Adrenal gland (tissue), 12 donors: ENCODE data around the gene LGALS4. TPM values are rescaled to one million over a fixed set of nuclear protein-coding genes. Genes with fewer than 3 reads are reported as not detected.
"Not testable (repeated sequence)": the region's sequence is repeated elsewhere in the genome, so short reads cannot be mapped to it uniquely, and the experiment has no call there.

Experiments
- DNase-seq, 7 donors: peaks; one replicate each; pipeline ENCODE4 v3.0.0-alpha.2; 2019 to 2020
- H3K27ac ChIP-seq, 5 donors: fragments of 200-600 bp; sonication (generic) in 4 of 5; 1 replicate in 3 of 5; 2 replicates in 2 of 5; pipeline versions ENCODE4 v1.5.1 to v1.8.0; 2016 to 2020; ENCODE audit warnings: mild to moderate bottlenecking in 1 of 5
- H3K27me3 ChIP-seq: fragments of 200-600 bp; 2 replicates; pipeline ENCODE4 v1.8.0; 2021
- H3K36me3 ChIP-seq, 2 donors: fragments of 200-600 bp; replicated peaks in 1 of 2; 1 replicate in 1 of 2; 2 replicates in 1 of 2; pipeline versions ENCODE4 v1.5.1 to v1.8.0; 2018 to 2022
- H3K4me1 ChIP-seq, 2 donors: fragments of 200-600 bp; replicated peaks in 1 of 2; 1 replicate in 1 of 2; 2 replicates in 1 of 2; pipeline versions ENCODE4 v1.5.1 to v1.8.0; 2018 to 2021
- H3K4me3 ChIP-seq, 4 donors: fragments of 200-600 bp; sonication (generic) in 3 of 4; one replicate each; pipeline ENCODE4 v1.5.1; 2016 to 2018
- H3K9me3 ChIP-seq, 3 donors: fragments of 200-600 bp; sonication (generic) in 1 of 3; replicated peaks in 1 of 3; 1 replicate in 2 of 3; 2 replicates in 1 of 3; pipeline versions ENCODE4 v1.5.1 to v1.8.0; 2016 to 2021
- CTCF ChIP-seq, 6 experiments: fragments of 450-650 bp in 4 of 6; fragments of 200-600 bp in 2 of 6; sonication (generic) in 1 of 6; IDR thresholded peaks; 1 replicate in 5 of 6; 2 replicates in 1 of 6; pipeline versions ENCODE4 v1.5.1 to v1.8.0; 2016 to 2021; ENCODE audit warnings: antibody characterized with exemption in 6 of 6, mild to moderate bottlenecking in 2 of 6, moderate library complexity in 1 of 6
- POLR2A ChIP-seq, 2 donors: fragments of 450-650 bp; IDR thresholded peaks; one replicate each; pipeline ENCODE4 v1.6.1; 2017; ENCODE audit warnings: antibody characterized with exemption in 2 of 2, mild to moderate bottlenecking in 2 of 2, moderate library complexity in 1 of 2
- WGBS, 4 donors: extraction: QIAGEN DNeasy Blood & Tissue Kit in 2 of 4; methylation state at CpG; one replicate each; pipeline versions ENCODE4 v1.1.5 to v1.1.7; 2013 to 2017; 5-methylcytosine and 5-hydroxymethylcytosine counted together
- intact Hi-C, 2 donors: fragments of 100-400 bp; cut with DNase I; formaldehyde crosslinking; loops; one replicate each; pipeline versions ENCODE4 v1.14.1 to v1.15.0; 2022 to 2023
- polyA plus RNA-seq, 3 donors: library from polyadenylated mRNA; stranded (reverse); fragments of 200-250 nt in 2 of 3; fragments of 350-450 nt in 1 of 3; fragmentation: Illumina TruSeq in 1 of 3; extraction: RNeasy Lipid Tissue Mini Kit (QIAGEN cat#74804) in 1 of 3; gene quantifications; one replicate each; pipeline ENCODE4 v1.2.3, GENCODE V29; 2013 to 2014
- total RNA-seq, 9 donors: library from RNA; depleted of rRNA in 4 of 9; stranded (reverse); fragments of >200 nt in 4 of 9; fragments of 120-200 nt in 1 of 9; fragmentation: NEBNext Ultra II Directional in 1 of 9; extraction: Animal tissue kit (Norgen Biotek cat#: 25700) in 1 of 9; gene quantifications; one replicate each; pipeline versions ENCODE4 v1.1.0 to v1.2.4, GENCODE V29; 2013 to 2023
- donor health status: healthy with polysubstance abuse.
- donor health status: Bipolar disorder and iron deficiency.
- donor health status: DM: yes; HTN: yes; CAD: no.
- donor health status: DM: no; HTN: no; CAD: no.
- donor health status: DM: no; HTN: no; CAD: no.
- donor health status: DM: yes; HTN: yes; CAD: no.

LGALS4 gene
- total and polyA plus RNA-seq, 12 donors = 0.30 to 4.5 (median 1.5) TPM; not detected in 5

GRCh38 chr19:38766276-38767047 is 46.3 kb downstream of the LGALS4 start:
- Histone ChIP-seq H3K27ac (no peak overlapping the region), H3K9me3 (no peaks in the 10 kb centered on the region), H3K4me1 (no peaks in the 10 kb centered on the region), H3K36me3 (no peaks in the 10 kb centered on the region), H3K4me3 (no peak overlapping the region), H3K27me3 (no peaks in the 10 kb centered on the region)
- intact Hi-C loops = no loop called here
- TF ChIP-seq POLR2A (IDR thresholded peaks at IDR 0.05) (no peak), CTCF (IDR thresholded peaks at IDR 0.05) (no peak)
- no peak for DNase-seq
- 85 to 88% (median 86%) methylated on average over 10 of the region's 10 CpGs for WGBS, 4 donors

GRCh38 chr19:38765214-38765613 is 47.5 kb downstream of the LGALS4 start:
- no peak for DNase-seq
- TF ChIP-seq POLR2A (IDR thresholded peaks at IDR 0.05) (no peak), CTCF (IDR thresholded peaks at IDR 0.05) (no peak)
- Histone ChIP-seq H3K9me3 (no peaks in the 10 kb centered on the region), H3K27me3 (no peaks in the 10 kb centered on the region), H3K4me1 (no peaks in the 10 kb centered on the region), H3K36me3 (no peaks in the 10 kb centered on the region), H3K4me3 (no peak overlapping the region), H3K27ac (no peak overlapping the region)
- WGBS, 4 donors = 91 to 98% (median 96%) methylated on average over 2 of the region's 2 CpGs
- intact Hi-C loops = no loop called here

GRCh38 chr19:38763795-38764220 is 48.9 kb downstream of the LGALS4 start:
- 91 to 96% (median 94%) methylated on average over 3 of the region's 3 CpGs for WGBS, 4 donors
- no peak for TF ChIP-seq POLR2A (IDR thresholded peaks at IDR 0.05)
- no peak for TF ChIP-seq CTCF (IDR thresholded peaks at IDR 0.05)
- no peaks in the 10 kb centered on the region for H3K4me1 ChIP-seq
- no peaks in the 10 kb centered on the region for H3K36me3 ChIP-seq
- no peaks in the 10 kb centered on the region for H3K9me3 ChIP-seq
- H3K27me3 ChIP-seq = no peaks in the 10 kb centered on the region
- H3K27ac ChIP-seq = no peak overlapping the region
- DNase-seq = no peak
- no peak overlapping the region for H3K4me3 ChIP-seq
- intact Hi-C loops = no loop called here

- intact Hi-C loops, H3K36me3 ChIP-seq, H3K9me3 ChIP-seq, H3K27me3 ChIP-seq, H3K4me1 ChIP-seq, H3K4me3 ChIP-seq, DNase-seq, H3K27ac ChIP-seq: not testable (repeated sequence)
- 94 to 97% (median 95%) methylated on average over 9 of the region's 9 CpGs for WGBS, 4 donors
These were observed 50.8 kb downstream of the LGALS4 start for GRCh38 chr19:38761884-38762389.

GRCh38 chr19:38760805-38761517 is 51.8 kb downstream of the LGALS4 start:
- 74 to 90% (median 83%) methylated on average over 6 of the region's 6 CpGs for WGBS, 4 donors
- H3K9me3 ChIP-seq, H3K27me3 ChIP-seq, H3K4me3 ChIP-seq, H3K36me3 ChIP-seq, H3K27ac ChIP-seq, H3K4me1 ChIP-seq, intact Hi-C loops, DNase-seq: not testable (repeated sequence)
